ENCODE data around the gene NR4A1.

Gene NR4A1

GRCh38 chr12:52090291-52090690 lies 39.0 kb downstream of the NR4A1 start:
- no peaks in the 10 kb centered on the region for H3K4me1 ChIP-seq (ENCODE audit: insufficient read depth, poor library complexity, severe bottlenecking)
- H3K27me3 ChIP-seq (ENCODE audit: insufficient read depth, poor library complexity, severe bottlenecking) = peaks cover 33% of the 10 kb centered on the region
- no peak overlapping the region for H3K27ac ChIP-seq (ENCODE audit: poor library complexity, severe bottlenecking)
- no peaks in the 10 kb centered on the region for H3K9me3 ChIP-seq (ENCODE audit: severe bottlenecking)
- no peak for TF ChIP-seq CTCF (IDR thresholded peaks at IDR 0.05; ENCODE audit: poor library complexity, severe bottlenecking)
- no peak overlapping the region for H3K4me3 ChIP-seq (ENCODE audit: severe bottlenecking)
- no peaks in the 10 kb centered on the region for H3K36me3 ChIP-seq (ENCODE audit: low read depth)
- DNase-seq (ENCODE audit: low spot score) (no peak), ATAC-seq (ENCODE audit: low read depth) (no peak)

GRCh38 chr12:52091061-52091460 lies 39.8 kb downstream of the NR4A1 start:
- no peak for TF ChIP-seq CTCF (IDR thresholded peaks at IDR 0.05; ENCODE audit: poor library complexity, severe bottlenecking)
- Histone ChIP-seq H3K27me3 (ENCODE audit: insufficient read depth, poor library complexity, severe bottlenecking) (peaks cover 33% of the 10 kb centered on the region), H3K27ac (ENCODE audit: poor library complexity, severe bottlenecking) (no peak overlapping the region), H3K36me3 (ENCODE audit: low read depth) (no peaks in the 10 kb centered on the region), H3K4me3 (ENCODE audit: severe bottlenecking) (no peak overlapping the region), H3K4me1 (ENCODE audit: insufficient read depth, poor library complexity, severe bottlenecking) (no peaks in the 10 kb centered on the region), H3K9me3 (ENCODE audit: severe bottlenecking) (no peaks in the 10 kb centered on the region)
- DNase-seq (ENCODE audit: low spot score) = no peak
- no peak for ATAC-seq (ENCODE audit: low read depth)

GRCh38 chr12:52091869-52092268 lies 40.6 kb downstream of the NR4A1 start:
- no peak overlapping the region for H3K27ac ChIP-seq (ENCODE audit: poor library complexity, severe bottlenecking)
- ATAC-seq (ENCODE audit: low read depth) = no peak
- H3K36me3 ChIP-seq (ENCODE audit: low read depth) = no peaks in the 10 kb centered on the region
- no peak overlapping the region for H3K4me3 ChIP-seq (ENCODE audit: severe bottlenecking)
- H3K27me3 ChIP-seq (ENCODE audit: insufficient read depth, poor library complexity, severe bottlenecking) = peaks cover 33% of the 10 kb centered on the region
- H3K4me1 ChIP-seq (ENCODE audit: insufficient read depth, poor library complexity, severe bottlenecking) = no peaks in the 10 kb centered on the region
- H3K9me3 ChIP-seq (ENCODE audit: severe bottlenecking) = no peaks in the 10 kb centered on the region
- no peak for TF ChIP-seq CTCF (IDR thresholded peaks at IDR 0.05; ENCODE audit: poor library complexity, severe bottlenecking)
- no peak for DNase-seq (ENCODE audit: low spot score)

GRCh38 chr12:52093346-52093745 lies 42.1 kb downstream of the NR4A1 start:
- H3K9me3 ChIP-seq (ENCODE audit: severe bottlenecking) = no peaks in the 10 kb centered on the region
- ATAC-seq (ENCODE audit: low read depth) (no peak), DNase-seq (ENCODE audit: low spot score) (no peak)
- no peaks in the 10 kb centered on the region for H3K36me3 ChIP-seq (ENCODE audit: low read depth)
- H3K4me1 ChIP-seq (ENCODE audit: insufficient read depth, poor library complexity, severe bottlenecking) = no peaks in the 10 kb centered on the region
- H3K27me3 ChIP-seq (ENCODE audit: insufficient read depth, poor library complexity, severe bottlenecking) = peaks cover 33% of the 10 kb centered on the region
- H3K4me3 ChIP-seq (ENCODE audit: severe bottlenecking) = no peak overlapping the region
- no peak for TF ChIP-seq CTCF (IDR thresholded peaks at IDR 0.05; ENCODE audit: poor library complexity, severe bottlenecking)
- H3K27ac ChIP-seq (ENCODE audit: poor library complexity, severe bottlenecking) = no peak overlapping the region

- no peaks in the 10 kb centered on the region for H3K36me3 ChIP-seq (ENCODE audit: low read depth)
- no peak for DNase-seq (ENCODE audit: low spot score)
These were observed 45.2 kb downstream of the NR4A1 start for GRCh38 chr12:52096332-52097044.

More at GRCh38 chr12:52096332-52097044, 45.2 kb downstream of the NR4A1 start:
- Histone ChIP-seq H3K9me3 (ENCODE audit: severe bottlenecking) (no peaks in the 10 kb centered on the region), H3K4me1 (ENCODE audit: insufficient read depth, poor library complexity, severe bottlenecking) (no peaks in the 10 kb centered on the region), H3K27me3 (ENCODE audit: insufficient read depth, poor library complexity, severe bottlenecking) (peaks cover 21% of the 10 kb centered on the region), H3K4me3 (ENCODE audit: severe bottlenecking) (no peak overlapping the region), H3K27ac (ENCODE audit: poor library complexity, severe bottlenecking) (no peak overlapping the region)
- no peak for TF ChIP-seq CTCF (IDR thresholded peaks at IDR 0.05; ENCODE audit: poor library complexity, severe bottlenecking)
- ATAC-seq (ENCODE audit: low read depth) = no peak

All from RWPE2 (cell line).